Chondrocyte (in vitro differentiated cells): Measurements from ENCODE around the gene RPH3AL. TPM values are rescaled to one million over a fixed set of nuclear protein-coding genes. Genes with fewer than 3 reads are reported as not detected.

ENCODE experiments used
- DNase-seq: peaks from one replicate; pipeline ENCODE4 v3.0.0; 2021; ENCODE audit warnings: mixed read lengths, low spot score
- H3K27ac Mint-ChIP-seq: one replicate; pipeline ENCODE4 v1.8.0; 2021; ENCODE audit warnings: mild to moderate bottlenecking, moderate library complexity, mixed read lengths; ENCODE audit not compliant: unreplicated experiment
- H3K27me3 Mint-ChIP-seq: 2 replicates; pipeline ENCODE4 v1.8.0; 2021; ENCODE audit warnings: low read depth, mixed read lengths
- H3K36me3 Mint-ChIP-seq: 2 replicates; pipeline ENCODE4 v1.8.0; 2021; ENCODE audit warnings: low read depth, mixed read lengths
- H3K4me1 Mint-ChIP-seq: 2 replicates; pipeline ENCODE4 v1.8.0; 2021; ENCODE audit warnings: low read depth, mild to moderate bottlenecking, mixed read lengths
- H3K4me3 Mint-ChIP-seq: one replicate; pipeline ENCODE4 v1.8.0; 2021; ENCODE audit warnings: mild to moderate bottlenecking, moderate library complexity, mixed read lengths; ENCODE audit not compliant: unreplicated experiment
- H3K9me3 Mint-ChIP-seq: 2 replicates; pipeline ENCODE4 v1.8.0; 2021; ENCODE audit warnings: low read depth, mixed read lengths
- total RNA-seq: library from RNA; stranded (reverse); gene quantifications from 3 replicates; pipeline ENCODE4 v1.2.1, GENCODE V29; 2021
- TF ChIP-seq, protein P1 (sequence below): fragments of 200-600 bp; sonication (generic); IDR thresholded peaks from 2 replicates; pipeline ENCODE4 v1.5.0; 2021; ENCODE audit warnings: antibody characterized with exemption, mild to moderate bottlenecking, moderate library complexity

The RPH3AL gene
- total RNA-seq, 1 donor from 2014 or later = 4.1 TPM

DNA sequence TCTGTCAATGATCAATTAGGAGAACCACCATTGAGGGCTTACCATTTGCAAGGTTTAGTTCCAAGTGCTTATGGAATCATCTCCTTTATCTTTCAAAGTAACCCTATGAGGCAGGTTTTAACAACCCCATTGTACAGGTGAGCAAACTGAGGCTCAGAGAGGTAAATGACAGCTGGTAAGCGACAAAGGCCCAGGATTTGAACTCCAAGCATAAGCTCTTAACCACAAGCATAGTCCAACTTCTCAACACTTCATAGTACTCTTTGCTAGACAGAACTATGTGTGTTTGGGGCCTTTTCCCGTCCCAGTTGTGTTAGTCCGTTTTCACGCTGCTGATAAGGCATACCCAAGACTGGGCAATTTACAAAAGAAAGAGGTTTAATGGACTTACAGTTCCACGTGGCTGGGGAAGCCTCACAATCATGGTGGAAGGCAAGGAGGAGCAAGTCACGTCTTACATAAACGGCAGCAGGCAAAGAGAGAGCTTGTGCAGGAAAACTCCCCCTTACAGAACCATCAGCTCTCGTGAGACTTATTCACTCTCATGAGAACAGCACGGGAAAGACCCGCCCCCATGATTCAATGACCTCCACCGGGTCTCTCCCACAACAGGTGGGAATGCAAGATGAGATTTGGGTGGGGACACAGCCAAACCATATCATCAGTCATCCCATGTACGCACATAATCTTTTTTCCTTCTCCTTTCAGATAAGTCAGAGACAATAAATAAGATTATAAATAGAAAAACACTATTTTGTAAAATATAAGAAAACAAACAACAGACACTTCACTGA is 6.4 kb downstream of the RPH3AL start:
- Mint-ChIP-seq H3K27me3 (peaks cover 4% of the 10 kb centered on the region), H3K4me1 (peaks cover 9% of the 10 kb centered on the region), H3K27ac (no peak overlapping the region), H3K4me3 (no peak overlapping the region), H3K36me3 (peaks cover 2% of the 10 kb centered on the region), H3K9me3 (peaks cover 5% of the 10 kb centered on the region)
- TF ChIP-seq, protein P1, sequence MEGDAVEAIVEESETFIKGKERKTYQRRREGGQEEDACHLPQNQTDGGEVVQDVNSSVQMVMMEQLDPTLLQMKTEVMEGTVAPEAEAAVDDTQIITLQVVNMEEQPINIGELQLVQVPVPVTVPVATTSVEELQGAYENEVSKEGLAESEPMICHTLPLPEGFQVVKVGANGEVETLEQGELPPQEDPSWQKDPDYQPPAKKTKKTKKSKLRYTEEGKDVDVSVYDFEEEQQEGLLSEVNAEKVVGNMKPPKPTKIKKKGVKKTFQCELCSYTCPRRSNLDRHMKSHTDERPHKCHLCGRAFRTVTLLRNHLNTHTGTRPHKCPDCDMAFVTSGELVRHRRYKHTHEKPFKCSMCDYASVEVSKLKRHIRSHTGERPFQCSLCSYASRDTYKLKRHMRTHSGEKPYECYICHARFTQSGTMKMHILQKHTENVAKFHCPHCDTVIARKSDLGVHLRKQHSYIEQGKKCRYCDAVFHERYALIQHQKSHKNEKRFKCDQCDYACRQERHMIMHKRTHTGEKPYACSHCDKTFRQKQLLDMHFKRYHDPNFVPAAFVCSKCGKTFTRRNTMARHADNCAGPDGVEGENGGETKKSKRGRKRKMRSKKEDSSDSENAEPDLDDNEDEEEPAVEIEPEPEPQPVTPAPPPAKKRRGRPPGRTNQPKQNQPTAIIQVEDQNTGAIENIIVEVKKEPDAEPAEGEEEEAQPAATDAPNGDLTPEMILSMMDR = no peak
- no peak for DNase-seq

DNA sequence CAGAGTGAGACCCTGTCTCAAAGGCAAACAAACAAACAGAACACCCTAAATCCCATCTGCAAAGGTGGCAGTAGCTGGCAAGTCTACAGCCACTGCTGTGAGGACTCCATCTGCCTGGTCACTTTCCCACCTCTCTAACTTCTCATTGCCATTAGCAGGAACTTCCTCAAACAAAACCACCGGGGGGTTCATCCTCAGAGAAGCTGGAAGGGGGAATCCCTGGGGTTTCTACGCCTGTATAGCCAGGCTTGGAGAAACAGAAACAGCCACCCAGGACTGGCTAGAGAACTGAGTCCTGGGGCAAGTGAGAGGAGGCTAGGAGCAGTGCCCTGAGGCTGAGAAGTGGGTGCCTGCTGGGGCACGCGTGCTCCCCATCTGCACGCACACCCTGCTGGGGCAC is 7.3 kb downstream of the RPH3AL start:
- H3K9me3 Mint-ChIP-seq = peaks cover 5% of the 10 kb centered on the region
- DNase-seq = no peak
- TF ChIP-seq, protein P1 = no peak
- H3K27me3 Mint-ChIP-seq = peaks cover 7% of the 10 kb centered on the region
- no peaks in the 10 kb centered on the region for H3K4me1 Mint-ChIP-seq
- H3K27ac Mint-ChIP-seq = no peak overlapping the region
- H3K36me3 Mint-ChIP-seq = peaks cover 2% of the 10 kb centered on the region
- no peak overlapping the region for H3K4me3 Mint-ChIP-seq

DNA sequence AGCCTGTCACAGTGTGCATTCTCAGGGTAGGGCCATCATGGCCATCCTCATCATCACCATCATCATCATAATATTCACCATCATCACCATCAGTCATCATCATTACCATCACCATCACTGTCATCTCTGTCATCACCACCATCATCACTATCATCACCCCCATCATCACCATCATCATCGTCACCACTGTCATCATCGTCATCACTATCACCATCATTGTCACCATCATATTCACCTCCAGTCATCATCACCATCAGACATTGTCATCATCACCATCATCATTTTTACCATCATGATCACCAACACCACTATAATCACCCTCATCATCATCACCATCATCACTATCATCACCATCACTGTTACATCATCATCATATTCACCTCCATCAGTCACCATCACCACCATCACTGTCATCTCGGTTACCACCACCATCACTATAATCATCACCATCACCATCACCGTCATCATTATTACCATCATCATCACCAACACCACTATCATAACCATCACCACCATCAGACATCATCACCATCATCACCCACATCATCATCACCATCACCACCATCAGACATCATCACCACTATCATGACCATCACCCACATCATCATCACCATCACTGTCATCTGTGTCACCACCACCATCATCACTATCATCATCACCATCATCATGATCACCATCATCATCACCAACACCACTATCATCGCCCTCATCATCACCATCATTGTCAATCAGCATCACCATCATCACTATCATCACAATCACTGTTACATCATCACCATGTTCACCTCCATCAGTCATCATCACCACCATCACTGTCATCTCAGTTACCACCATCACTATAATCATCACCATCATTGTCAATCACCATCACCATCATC is 8.5 kb downstream of the RPH3AL start:
- no peaks in the 10 kb centered on the region for H3K4me1 Mint-ChIP-seq
- no peak overlapping the region for H3K4me3 Mint-ChIP-seq
- H3K27me3 Mint-ChIP-seq = peaks cover 7% of the 10 kb centered on the region
- TF ChIP-seq, protein P1 = no peak
- no peak overlapping the region for H3K27ac Mint-ChIP-seq
- H3K36me3 Mint-ChIP-seq = peaks cover 2% of the 10 kb centered on the region
- peaks cover 5% of the 10 kb centered on the region for H3K9me3 Mint-ChIP-seq
- no peak for DNase-seq

DNA sequence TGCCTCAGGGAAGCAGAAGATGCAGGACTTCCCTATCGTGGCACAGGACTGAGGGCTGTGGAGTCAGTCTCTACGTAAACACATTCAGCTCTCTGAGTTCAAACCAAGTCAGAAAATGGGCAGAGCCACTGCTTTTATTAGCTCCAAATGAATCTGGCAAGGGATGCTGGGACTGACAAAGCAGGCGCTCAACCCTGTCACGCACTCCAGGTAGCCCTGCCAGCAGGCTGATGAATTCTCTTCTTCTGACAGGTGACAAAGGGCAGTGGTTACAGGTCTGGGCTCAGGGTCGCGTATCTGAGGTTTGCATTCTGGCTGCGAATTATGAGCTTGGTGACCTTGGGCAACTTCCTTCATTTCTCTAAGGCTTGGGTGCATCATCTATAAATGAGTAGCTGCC is 9.4 kb downstream of the RPH3AL start:
- Mint-ChIP-seq H3K9me3 (peaks cover 5% of the 10 kb centered on the region), H3K27ac (no peak overlapping the region), H3K4me1 (no peaks in the 10 kb centered on the region), H3K4me3 (no peak overlapping the region), H3K36me3 (peaks cover 2% of the 10 kb centered on the region), H3K27me3 (peaks cover 7% of the 10 kb centered on the region)
- DNase-seq = no peak
- TF ChIP-seq, protein P1 = no peak

DNA sequence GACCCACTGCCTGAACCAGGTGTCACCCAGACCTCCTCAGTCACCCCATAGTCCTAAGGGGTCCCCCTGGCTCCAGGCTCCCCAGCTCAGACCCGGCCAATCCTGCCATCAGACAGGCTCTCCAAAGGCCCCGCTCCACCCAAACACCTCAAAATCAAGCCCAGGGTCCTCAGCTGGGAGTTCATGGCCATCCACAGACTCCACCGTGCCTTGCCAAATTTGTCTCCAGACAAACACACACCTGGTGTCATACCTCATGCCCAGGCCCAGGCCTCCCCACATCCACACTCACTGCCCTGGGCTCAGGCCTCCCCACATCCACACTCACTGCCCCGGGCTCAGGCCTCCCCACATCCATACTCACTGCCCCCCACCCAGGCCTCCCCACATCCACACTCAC is 12.5 kb downstream of the RPH3AL start:
- peaks cover 12% of the 10 kb centered on the region for H3K4me1 Mint-ChIP-seq
- no peak for DNase-seq
- H3K9me3 Mint-ChIP-seq = peaks cover 5% of the 10 kb centered on the region
- H3K4me3 Mint-ChIP-seq = no peak overlapping the region
- peaks cover 7% of the 10 kb centered on the region for H3K27me3 Mint-ChIP-seq
- H3K36me3 Mint-ChIP-seq = peaks cover 2% of the 10 kb centered on the region
- TF ChIP-seq, protein P1 = no peak
- H3K27ac Mint-ChIP-seq = no peak overlapping the region
